Upper lobe of left lung (tissue), 6 donors: ENCODE measurements around the gene BRAT1. TPM values are rescaled to one million over a fixed set of nuclear protein-coding genes. Genes with fewer than 3 reads are reported as not detected.
A peak's percentile ranks its signal among the peaks of the same experiment; 100 is the strongest.

ENCODE experiments used
- ATAC-seq, 2 donors: fragments of 200-7000 bp; cut with Tn5 transposase; one replicate each; pipeline ENCODE4 v1.9.1; 2022; ENCODE audit warnings: mild to moderate bottlenecking in 2 of 2, moderate library complexity in 2 of 2; ENCODE audit not compliant: low FRiP score in 2 of 2
- DNase-seq, 2 donors: peaks; one replicate each; pipeline ENCODE4 v3.0.0-alpha.2; 2019 to 2020
- H3K27ac ChIP-seq, 4 donors: fragments of 200-600 bp; sonication (generic); one replicate each; pipeline ENCODE4 v1.5.1; 2016 to 2019
- H3K27me3 ChIP-seq, 4 donors: fragments of 200-600 bp; sonication (generic); one replicate each; pipeline ENCODE4 v1.5.1; 2017 to 2019
- H3K36me3 ChIP-seq, 4 donors: fragments of 200-600 bp; sonication (generic); one replicate each; pipeline ENCODE4 v1.5.1; 2016 to 2019
- H3K4me1 ChIP-seq, 4 donors: fragments of 200-600 bp; sonication (generic); one replicate each; pipeline ENCODE4 v1.5.1; 2018 to 2019
- H3K4me3 ChIP-seq, 4 donors: fragments of 200-600 bp; sonication (generic); one replicate each; pipeline ENCODE4 v1.5.1; 2017 to 2019; ENCODE audit warnings: mild to moderate bottlenecking in 2 of 4, moderate library complexity in 1 of 4
- H3K9me3 ChIP-seq, 4 donors: fragments of 200-600 bp; sonication (generic); one replicate each; pipeline ENCODE4 v1.5.1; 2018 to 2019
- CTCF ChIP-seq, 6 experiments: fragments of 450-650 bp in 4 of 6; fragments of 200-600 bp in 2 of 6; sonication (generic) in 2 of 6; IDR thresholded peaks; one replicate each; pipeline ENCODE4 v1.5.1; 2016 to 2019; ENCODE audit warnings: antibody characterized with exemption in 6 of 6
- EP300 ChIP-seq, 4 donors: sonication (generic); formaldehyde crosslinking; IDR thresholded peaks; one replicate each; pipeline ENCODE4 v1.5.1; 2017; ENCODE audit warnings: antibody characterized with exemption in 4 of 4, control low read depth in 2 of 4
- POLR2A ChIP-seq, 4 donors: fragments of 450-650 bp; IDR thresholded peaks; one replicate each; pipeline ENCODE4 v1.5.1; 2016 to 2017; ENCODE audit warnings: antibody characterized with exemption in 4 of 4, mild to moderate bottlenecking in 2 of 4
- POLR2AphosphoS5 ChIP-seq, 2 donors: sonication (generic); formaldehyde crosslinking; IDR thresholded peaks; one replicate each; pipeline ENCODE4 v1.5.1; 2017; ENCODE audit warnings: antibody characterized with exemption in 2 of 2
- WGBS, 2 donors: methylation state at CpG; one replicate each; pipeline ENCODE4 v1.1.5; 2017 to 2018; 5-methylcytosine and 5-hydroxymethylcytosine counted together
- total RNA-seq, 6 donors: library from RNA; depleted of rRNA in 4 of 6; stranded (reverse); fragments of >200 nt in 4 of 6; gene quantifications; one replicate each; pipeline versions ENCODE4 v1.1.0 to v1.2.1, GENCODE V29; 2016 to 2021
- donor health status: DM: no; HTN: no; CAD: no; lungs with moderate emphysema.
- donor health status: DM: no; HTN: yes; CAD: no; lungs with severe emphysema.

BRAT1 gene
- total RNA-seq, 6 donors from 2014 or later: 23.9 to 68.3 (median 31.0) TPM

DNA sequence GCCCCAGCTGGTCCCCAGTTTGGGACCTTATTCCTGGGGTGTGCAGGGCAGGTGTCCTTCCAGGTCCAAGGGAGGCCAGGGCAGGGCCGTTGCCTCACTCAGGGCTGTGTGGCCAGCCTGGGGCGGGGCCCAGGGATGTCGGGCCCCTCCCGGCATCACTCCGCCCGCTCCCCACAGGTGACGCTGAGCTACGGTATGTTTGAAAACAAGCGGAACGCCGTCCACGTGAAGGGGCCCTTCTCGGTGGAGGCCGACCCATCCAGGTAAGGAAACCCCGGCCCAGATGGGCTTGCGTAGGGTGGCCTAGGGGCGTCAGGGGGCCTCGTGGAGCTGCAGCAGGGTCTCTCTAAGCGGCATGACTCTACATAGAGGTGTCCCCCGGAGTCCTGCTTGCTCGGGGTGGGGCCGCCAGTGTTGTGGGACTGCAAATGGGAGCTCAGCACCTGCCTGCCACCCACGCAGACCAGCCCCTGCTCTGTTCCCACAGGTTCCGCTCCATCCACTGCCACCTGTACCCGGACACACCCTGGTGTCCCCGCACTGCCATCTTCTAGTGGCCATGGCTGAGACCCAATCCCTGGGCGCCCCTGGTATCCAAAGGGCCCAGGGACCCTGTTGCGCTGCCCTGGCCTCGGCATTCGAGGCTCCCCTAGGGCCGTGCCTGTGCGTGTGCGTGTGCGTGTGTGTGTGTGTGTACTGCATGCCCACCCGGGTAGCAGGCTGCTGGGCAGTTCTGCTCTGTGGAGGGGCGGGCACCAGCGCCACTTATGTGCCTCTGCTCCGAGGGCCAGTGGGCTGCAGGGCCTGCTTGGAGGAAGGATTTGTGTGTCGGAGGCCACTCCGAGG lies 28.4 kb downstream of the BRAT1 start:
- Histone ChIP-seq H3K36me3 (peaks cover 0 to 29% (median 19%) of the 10 kb centered on the region in 4 donors), H3K9me3 (no peaks in the 10 kb centered on the region), H3K27ac (peak overlapping the region; percentile 23 to 96 (median 72)), H3K4me3 (no peak overlapping the region), H3K4me1 (peaks cover 80 to 100% (median 99%) of the 10 kb centered on the region in 4 donors), H3K27me3 (peaks cover 0 to 5% (median 0%) of the 10 kb centered on the region in 4 donors)
- ATAC-seq: no peak
- peak in 1 of 2 donors; percentile 69 for DNase-seq
- WGBS, 2 donors: 86 to 92% methylated on average over 21 to 31 of the region's 40 CpGs
- TF ChIP-seq EP300 (IDR thresholded peaks at IDR 0.05) (no peak), CTCF (IDR thresholded peaks at IDR 0.05) (no peak), POLR2AphosphoS5 (IDR thresholded peaks at IDR 0.05) (no peak), POLR2A (IDR thresholded peaks at IDR 0.05) (no peak)

DNA sequence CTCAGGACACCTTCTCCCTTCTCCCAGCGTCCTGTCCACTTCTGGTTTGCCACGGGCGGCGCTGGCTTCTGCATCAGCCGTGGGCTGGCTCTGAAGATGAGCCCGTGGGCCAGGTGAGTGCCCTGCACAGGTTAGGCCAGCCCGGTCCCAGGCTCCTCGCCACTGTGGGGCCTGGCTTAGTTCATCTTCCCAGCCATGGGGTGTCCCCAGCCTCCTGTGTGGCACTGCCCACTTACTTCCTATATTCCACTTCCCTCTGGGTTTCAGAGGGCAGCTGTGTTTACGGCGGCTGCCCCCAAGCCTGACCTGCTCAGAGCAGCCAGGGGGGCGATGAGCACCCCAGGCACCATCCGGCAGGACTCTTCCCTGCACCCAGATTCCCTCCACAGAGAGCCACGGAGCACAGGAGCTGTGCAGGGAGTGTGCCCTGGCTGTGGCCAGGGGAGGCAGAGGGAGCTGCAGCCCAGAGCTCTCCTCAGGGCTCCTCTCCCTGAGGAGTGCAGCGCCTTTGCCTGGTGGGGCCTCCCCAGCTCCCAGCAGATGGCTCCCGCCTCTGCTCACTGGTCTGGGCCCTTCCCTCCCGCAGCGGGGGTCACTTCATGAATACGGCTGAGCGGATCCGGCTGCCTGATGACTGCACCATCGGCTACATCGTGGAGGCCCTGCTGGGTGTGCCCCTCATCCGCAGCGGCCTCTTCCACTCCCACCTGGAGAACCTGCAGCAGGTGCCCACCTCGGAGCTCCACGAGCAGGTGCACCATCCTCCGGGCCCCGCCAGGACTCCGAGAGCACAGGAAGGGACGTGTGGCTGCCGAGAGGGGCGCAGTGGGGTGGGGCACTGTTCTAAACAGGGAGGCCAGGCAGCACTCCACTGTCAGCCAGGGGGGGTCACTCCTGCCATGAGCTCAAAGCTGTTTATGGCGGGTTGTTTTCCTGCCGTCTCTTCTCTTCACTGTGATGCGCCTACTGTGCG lies 29.4 kb downstream of the BRAT1 start:
- Histone ChIP-seq H3K36me3 (peaks cover 0 to 29% (median 19%) of the 10 kb centered on the region in 4 donors), H3K4me3 (no peak overlapping the region), H3K27ac (peak overlapping the region in 3 of 4 donors; percentile 89 to 96 (median 90)), H3K9me3 (no peaks in the 10 kb centered on the region), H3K4me1 (peaks cover 84 to 100% (median 99%) of the 10 kb centered on the region in 4 donors), H3K27me3 (peaks cover 0 to 5% (median 1%) of the 10 kb centered on the region in 4 donors)
- no peak for ATAC-seq
- 69 to 87% methylated on average over 13 to 33 of the region's 36 CpGs for WGBS, 2 donors
- DNase-seq: peak; percentile 61 to 65
- TF ChIP-seq EP300 (IDR thresholded peaks at IDR 0.05): no peak
- no peak for TF ChIP-seq POLR2A (IDR thresholded peaks at IDR 0.05)
- no peak for TF ChIP-seq POLR2AphosphoS5 (IDR thresholded peaks at IDR 0.05)
- TF ChIP-seq CTCF (IDR thresholded peaks at IDR 0.05): no peak

- 80 to 88% methylated on average over 2 to 27 of the region's 53 CpGs for WGBS, 2 donors
These were observed 30.3 kb downstream of the BRAT1 start for GRCh38 chr7:2524808-2525657.

More at GRCh38 chr7:2524808-2525657, 30.3 kb downstream of the BRAT1 start:
- peaks cover 84 to 100% (median 99%) of the 10 kb centered on the region in 4 donors for H3K4me1 ChIP-seq
- peaks cover 0 to 5% (median 1%) of the 10 kb centered on the region in 4 donors for H3K27me3 ChIP-seq
- H3K4me3 ChIP-seq: peak overlapping the region in 1 of 4 donors; percentile 56
- H3K36me3 ChIP-seq: peaks cover 0 to 29% (median 19%) of the 10 kb centered on the region in 4 donors
- peak overlapping the region; percentile 83 to 96 (median 90) for H3K27ac ChIP-seq
- H3K9me3 ChIP-seq: no peaks in the 10 kb centered on the region
- TF ChIP-seq POLR2AphosphoS5 (IDR thresholded peaks at IDR 0.05) (no peak), CTCF (IDR thresholded peaks at IDR 0.05) (no peak), POLR2A (IDR thresholded peaks at IDR 0.05) (no peak), EP300 (IDR thresholded peaks at IDR 0.05) (no peak)
- peak in 1 of 2 donors; percentile 86 for DNase-seq
- no peak for ATAC-seq
